Germinal center (tissue), 1 donor: Measurements from ENCODE around the gene LLGL1.

Source experiments
- DNase-seq: peaks from one replicate; pipeline ENCODE4 v3.0.0; 2012; ENCODE audit warnings: mixed read lengths, low spot score

LLGL1 gene

GRCh38 chr17:18225121-18225641 lies at the start of gene LLGL1:
LLGL1 (plus strand) TSS chr17:18225635; CDS start chr17:18225683, 48 bp downstream.
- DNase-seq = peak; percentile 99

GRCh38 chr17:18176176-18176575 lies 49.3 kb upstream of the LLGL1 start:
- no peak for DNase-seq

DNA sequence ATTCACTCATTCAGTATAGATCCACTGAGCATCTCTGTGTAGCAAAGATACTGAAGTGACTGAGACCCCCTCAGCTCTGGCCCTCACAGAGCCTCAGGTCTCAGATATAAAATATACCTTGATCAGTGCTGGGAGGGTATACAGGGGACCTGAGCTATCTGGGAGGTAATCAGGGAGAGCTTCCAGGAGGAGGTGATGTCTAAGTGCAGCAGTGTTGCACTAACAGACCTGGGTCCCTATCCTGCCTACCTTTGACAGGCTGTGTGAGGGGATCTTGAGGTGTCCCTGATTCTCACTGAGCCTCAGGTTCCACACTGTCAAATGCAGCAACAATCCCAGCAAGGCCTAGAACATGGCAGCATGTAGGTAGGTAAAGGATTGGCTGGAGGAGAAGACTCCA lies 48.3 kb upstream of the LLGL1 start:
- no peak for DNase-seq

GRCh38 chr17:18177722-18178121 lies 47.7 kb upstream of the LLGL1 start:
- no peak for DNase-seq

DNA sequence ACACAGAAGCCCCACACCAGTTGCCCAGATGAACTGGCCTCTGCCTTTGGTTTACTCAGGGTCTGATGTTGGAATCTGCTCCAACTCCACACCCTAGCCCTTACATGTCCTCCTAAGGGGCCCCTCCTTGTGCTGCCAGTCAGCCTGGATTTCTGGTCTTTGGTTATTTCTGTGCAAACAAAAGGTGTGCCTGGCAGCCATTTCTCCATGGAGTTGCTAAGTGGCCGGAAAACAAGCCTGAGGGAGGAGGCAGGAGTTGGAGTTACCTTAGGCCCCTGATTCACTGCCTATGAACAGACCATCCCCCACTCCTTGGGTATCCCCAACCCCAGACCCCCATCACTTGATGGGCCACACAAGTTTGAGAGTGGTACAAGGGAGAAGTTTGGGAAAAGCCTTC lies 46.2 kb upstream of the LLGL1 start:
- no peak for DNase-seq

DNA sequence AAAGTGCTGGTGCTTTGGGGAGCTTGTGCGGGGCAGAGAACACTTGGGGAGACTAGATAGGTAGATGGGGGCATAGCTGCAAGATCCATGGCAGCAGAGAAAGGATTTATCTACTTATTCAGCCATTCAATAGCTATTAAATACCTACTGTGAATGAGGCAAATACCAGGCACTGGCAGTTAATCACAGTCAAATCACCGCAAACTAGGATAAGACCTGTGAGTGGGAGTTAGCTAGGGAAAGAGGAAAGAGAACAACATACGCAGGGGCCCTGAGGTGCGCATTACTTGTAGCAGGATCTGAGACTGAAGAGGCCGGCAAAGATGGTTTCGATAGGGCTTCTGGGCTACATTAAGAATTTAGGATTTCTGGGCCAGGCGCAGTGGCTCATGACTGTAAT lies 45.6 kb upstream of the LLGL1 start:
- no peak for DNase-seq

- no peak for DNase-seq
These were observed 44.1 kb upstream of the LLGL1 start for GRCh38 chr17:18181358-18181757.

DNA sequence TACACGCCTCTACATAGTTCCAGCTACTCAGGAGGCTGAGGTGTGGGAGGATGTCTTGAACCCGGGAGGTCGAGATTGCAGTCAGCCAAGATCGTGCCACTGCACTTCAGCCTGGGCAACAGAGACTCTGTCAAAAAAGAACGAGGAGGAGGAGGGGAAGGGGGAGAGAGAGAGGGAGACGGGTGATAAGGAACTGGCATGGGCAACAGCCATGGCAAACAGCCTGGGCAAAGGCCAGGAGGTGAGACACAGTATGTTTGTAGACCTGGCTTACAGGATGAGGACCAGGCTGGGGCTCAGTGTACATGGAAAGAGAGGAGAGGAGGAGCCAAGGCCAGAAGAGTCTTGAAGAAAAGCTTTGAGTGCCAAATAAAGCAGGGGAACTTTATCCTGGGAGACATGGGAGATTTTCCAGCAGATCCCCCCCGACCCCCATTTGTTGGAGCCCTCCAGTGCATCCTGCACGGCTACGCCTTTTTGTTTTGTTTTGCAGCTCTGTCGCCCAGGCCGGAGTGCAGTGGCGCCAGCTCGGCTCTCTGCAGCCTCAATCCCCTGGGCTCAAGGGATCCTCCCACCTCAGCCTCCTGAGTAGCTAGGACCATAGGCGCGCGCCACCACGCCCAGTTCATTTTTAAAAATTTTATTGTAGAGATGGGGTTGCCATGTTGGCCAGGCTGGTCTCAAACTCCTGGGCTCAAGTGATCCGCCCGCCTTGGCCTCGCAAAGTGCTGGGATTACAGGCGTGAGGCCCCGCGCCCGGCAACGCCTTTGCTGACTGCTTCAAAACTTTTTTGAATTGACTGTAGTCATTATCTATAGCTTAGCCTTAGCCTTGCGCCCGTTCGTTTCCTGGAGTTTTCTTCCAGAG lies 43.1 kb upstream of the LLGL1 start:
- no peak for DNase-seq

DNA sequence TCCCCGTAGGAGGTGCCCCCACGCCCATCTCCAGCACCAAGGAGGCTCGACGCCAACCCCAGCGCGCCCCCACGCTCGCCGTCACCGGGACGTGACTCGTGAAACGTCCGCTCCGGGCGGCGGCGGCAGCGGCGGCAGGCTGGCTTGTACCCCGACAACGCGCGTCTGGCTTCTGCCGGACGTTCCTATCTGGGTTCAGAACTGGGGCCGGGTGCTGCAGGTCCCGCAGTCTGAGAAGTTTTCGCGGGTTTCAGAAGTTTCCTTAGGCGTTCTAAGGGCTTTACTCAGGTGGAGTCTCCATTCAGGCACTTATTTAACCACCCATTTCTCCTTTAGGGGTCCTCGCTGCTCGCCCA lies 42.5 kb upstream of the LLGL1 start:
- peak; percentile 81 for DNase-seq

- peak; percentile 100 for DNase-seq
These were observed 41.9 kb upstream of the LLGL1 start, which contains the start of gene ALKBH5 for GRCh38 chr17:18183334-18184142. ALKBH5 (plus strand) TSS chr17:18183828; CDS start chr17:18184244, 416 bp downstream.

- DNase-seq = peak; percentile 59
These were observed 41.0 kb upstream of the LLGL1 start for GRCh38 chr17:18184143-18185031.

- no peak for DNase-seq
These were observed 40.0 kb upstream of the LLGL1 start for GRCh38 chr17:18185391-18185790.

- DNase-seq = no peak
These were observed 39.4 kb upstream of the LLGL1 start for GRCh38 chr17:18185832-18186626.

DNA sequence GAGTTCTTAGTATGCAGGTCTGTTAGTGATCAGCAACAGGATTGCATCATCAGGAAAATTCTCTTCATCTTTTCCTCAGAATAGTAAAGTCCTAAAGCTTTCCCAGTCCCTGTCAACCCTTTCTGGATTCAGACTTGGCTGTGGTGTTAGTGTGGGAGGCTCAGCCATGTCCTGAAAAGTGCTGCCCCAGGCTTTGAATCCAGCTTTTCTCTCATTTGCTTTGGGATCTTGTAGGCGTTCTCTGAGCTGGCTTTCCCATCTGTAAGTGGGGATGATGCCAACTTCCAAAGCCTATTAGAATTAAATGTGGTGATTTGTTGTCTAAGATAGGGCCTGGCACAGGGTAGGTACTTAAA lies 38.8 kb upstream of the LLGL1 start:
- no peak for DNase-seq

- DNase-seq = no peak
These were observed 38.2 kb upstream of the LLGL1 start for GRCh38 chr17:18187226-18187625.

- DNase-seq = no peak
These were observed 37.3 kb upstream of the LLGL1 start for GRCh38 chr17:18187821-18188761.

GRCh38 chr17:18190628-18191235 lies 34.7 kb upstream of the LLGL1 start:
- DNase-seq = no peak

- DNase-seq = no peak
These were observed 34.2 kb upstream of the LLGL1 start for GRCh38 chr17:18191236-18191667.

DNA sequence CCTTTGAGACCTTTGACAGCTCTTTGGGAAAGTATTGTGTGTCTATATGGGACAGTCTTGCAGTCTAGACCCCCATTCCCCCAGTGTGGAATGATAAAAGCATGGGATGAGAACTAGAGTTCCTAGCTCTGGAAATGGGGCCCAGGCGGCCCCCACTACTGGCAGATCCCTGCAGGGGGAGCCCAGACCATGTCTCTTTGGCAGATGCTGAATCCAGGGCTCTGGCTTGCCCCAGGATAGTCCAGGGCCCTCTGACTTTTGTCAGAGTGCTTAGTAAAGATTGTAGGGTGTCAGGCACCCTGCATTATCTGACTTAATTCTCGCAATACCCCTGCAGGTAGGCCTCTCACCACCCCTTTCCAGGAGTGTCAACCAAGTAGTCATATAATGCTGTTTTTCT lies 33.5 kb upstream of the LLGL1 start:
- DNase-seq = peak; percentile 28
